AG04450 (cell line): ENCODE results near the gene SLC52A1. TPM values are rescaled to one million over a fixed set of nuclear protein-coding genes. Genes with fewer than 3 reads are reported as not detected.

Experiments
- CTCF ChIA-PET: fragments of 300-600, 350-600 bp; formaldehyde crosslinking; extraction: SDS; loops from one replicate; lab custom pipeline; 2022; ENCODE audit warnings: antibody characterized with exemption, inconsistent platforms; lab: Charles Lee
- POLR2A ChIA-PET: fragments of 350-600 bp; formaldehyde crosslinking; extraction: SDS; loops from one replicate; lab custom pipeline; 2021; ENCODE audit warnings: antibody characterized with exemption, inconsistent platforms; lab: Yijun Ruan, JAX
- DNase-seq: peaks from one replicate; pipeline ENCODE4 v3.0.0-alpha.2; 2011; ENCODE audit warnings: low read depth, low spot score
- H3K27ac ChIP-seq: one replicate; pipeline ENCODE4 v1.5.1; 2012; ENCODE audit warnings: low read depth, low read length, control low read depth
- H3K27me3 ChIP-seq: one replicate; pipeline ENCODE4 v1.6.0; 2012; ENCODE audit warnings: low read length; ENCODE audit not compliant: control insufficient read depth, insufficient read depth
- H3K4me3 ChIP-seq: 2 replicates; pipeline ENCODE4 v1.5.1; 2011; ENCODE audit warnings: mild to moderate bottlenecking, low read depth, low read length, control low read depth
- H3K9me3 ChIP-seq: 2 replicates; pipeline ENCODE4 v1.5.1; 2012; ENCODE audit warnings: low read length; ENCODE audit not compliant: control insufficient read depth, insufficient read depth
- CTCF ChIP-seq: IDR thresholded peaks from 2 replicates; pipeline ENCODE4 v1.5.1; 2011; ENCODE audit warnings: low read depth, low read length, control low read depth, inconsistent platforms
- polyA plus RNA-seq: library from polyadenylated mRNA; depleted of rRNA; stranded (reverse); fragments of >200 nt; gene quantifications from 2 replicates; pipeline ENCODE4 v1.2.3, GENCODE V29; 2011

Gene SLC52A1
- polyA plus RNA-seq, 1 experiment = not detected

- H3K4me3 ChIP-seq = peak overlapping the region; percentile 94
- no peak for TF ChIP-seq CTCF
- no peaks in the 10 kb centered on the region for H3K27me3 ChIP-seq
- no peak for DNase-seq
- POLR2A ChIA-PET = interaction anchor here (1.0 kb wide), 1 partner anchor 32 kb away, joined by 3 read pairs; no protein-coding TSS in a partner anchor
- H3K9me3 ChIP-seq = no peaks in the 10 kb centered on the region; the same call in 1 of the 2 replicates
- no peak overlapping the region for H3K27ac ChIP-seq
- CTCF ChIA-PET = interaction anchor here (0.5 to 0.8 kb wide), 2 partner anchors 62 to 289 kb away, joined by 3 read pairs; no protein-coding TSS in a partner anchor
Observed at GRCh38 chr17:4999430-5000093, 35.7 kb downstream of the SLC52A1 start.

GRCh38 chr17:4998732-4999429 lies 36.3 kb downstream of the SLC52A1 start:
- no peak for DNase-seq
- Histone ChIP-seq H3K4me3 (peak overlapping the region; percentile 94), H3K27ac (no peak overlapping the region), H3K27me3 (no peaks in the 10 kb centered on the region), H3K9me3 (no peaks in the 10 kb centered on the region; the same call in 1 of the 2 replicates)
- ChIA-PET POLR2A (interaction anchor here (1.4 kb wide), 1 partner anchor 49 kb away, joined by 3 read pairs; no protein-coding TSS in a partner anchor), CTCF (interaction anchor here (0.5 kb wide), 1 partner anchor 290 kb away, joined by 3 read pairs; no protein-coding TSS in a partner anchor)
- no peak for TF ChIP-seq CTCF

GRCh38 chr17:4998027-4998731 lies 37.0 kb downstream of the SLC52A1 start:
- ChIA-PET POLR2A (interaction anchor here (1.0 to 1.7 kb wide), 8 partner anchors 9 to 59 kb away, joined by 3 to 15 read pairs (median 5); partner anchors contain the start of genes CAMTA2, PFN1, RNF167 and SLC25A11), CTCF (interaction anchor here (1.5 to 1.8 kb wide), 3 partner anchors 9 to 64 kb away, joined by 3 to 5 read pairs (median 4); partner anchors contain the start of gene CAMTA2)
- DNase-seq = no peak

GRCh38 chr17:4997302-4998026 lies 37.8 kb downstream of the SLC52A1 start, which contains the start of the genes INCA1 and KIF1C:
TSS of gene INCA1 (minus strand) at chr17:4997522. CDS start at chr17:4994437, 3,085 bp downstream.
TSS of gene KIF1C (plus strand) at chr17:4997950. CDS start at chr17:5000247, 2,297 bp downstream.
- no peak for TF ChIP-seq CTCF
- no peaks in the 10 kb centered on the region; the same call in 1 of the 2 replicates for H3K9me3 ChIP-seq
- no peaks in the 10 kb centered on the region for H3K27me3 ChIP-seq
- CTCF ChIA-PET = interaction anchor here (1.5 to 1.8 kb wide), 3 partner anchors 8 to 64 kb away, joined by 3 to 5 read pairs (median 4); partner anchors contain the start of gene CAMTA2
- peak within 1 kb of the TSS; percentile 94 for H3K4me3 ChIP-seq
- H3K27ac ChIP-seq = peak within 1 kb of the TSS; percentile 39
- DNase-seq = peak; percentile 54
- POLR2A ChIA-PET = interaction anchor here (0.5 to 1.7 kb wide), 9 partner anchors 9 to 58 kb away, joined by 3 to 15 read pairs (median 4); partner anchors contain the start of genes CAMTA2, PFN1, RNF167 and SLC25A11

More at GRCh38 chr17:4998027-4998731, 37.0 kb downstream of the SLC52A1 start:
- H3K4me3 ChIP-seq = peak overlapping the region; percentile 94
- H3K27ac ChIP-seq = no peak overlapping the region
- TF ChIP-seq CTCF = no peak
- no peaks in the 10 kb centered on the region; the same call in 1 of the 2 replicates for H3K9me3 ChIP-seq
- H3K27me3 ChIP-seq = no peaks in the 10 kb centered on the region
